HG03558 (cell line): ENCODE data around the gene HLF.

ENCODE experiments used
- ATAC-seq: cut with Tn5 transposase; IDR thresholded peaks from one replicate; pipeline ENCODE4 v1.9.1; 2021; ENCODE audit warnings: moderate number of reproducible peaks; ENCODE audit not compliant: unreplicated experiment; ENCODE audit errors: extremely low read depth

Gene HLF

GRCh38 chr17:55288356-55289105 is 23.8 kb downstream of the HLF start:
- ATAC-seq = no peak

DNA sequence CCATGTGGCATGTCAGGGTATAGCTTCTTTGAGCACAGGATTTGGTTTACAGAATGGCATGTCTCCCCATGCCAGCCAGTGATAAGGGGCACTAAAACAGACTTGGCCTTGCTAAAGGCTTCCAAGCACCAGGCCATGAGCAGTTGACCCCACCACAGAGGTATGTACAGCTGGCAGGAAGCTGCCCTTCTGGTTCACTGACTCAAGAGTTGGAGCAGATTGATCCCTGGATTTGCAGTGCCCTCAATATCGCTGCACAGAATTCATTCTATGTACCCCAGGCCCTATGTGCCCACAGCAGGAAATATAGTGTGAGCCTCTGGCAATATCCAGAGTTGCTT is 24.3 kb downstream of the HLF start:
- ATAC-seq = no peak

- no peak for ATAC-seq
Observed at GRCh38 chr17:55289978-55290377, 25.2 kb downstream of the HLF start.

GRCh38 chr17:55290492-55291113 is 25.8 kb downstream of the HLF start:
- no peak for ATAC-seq

DNA sequence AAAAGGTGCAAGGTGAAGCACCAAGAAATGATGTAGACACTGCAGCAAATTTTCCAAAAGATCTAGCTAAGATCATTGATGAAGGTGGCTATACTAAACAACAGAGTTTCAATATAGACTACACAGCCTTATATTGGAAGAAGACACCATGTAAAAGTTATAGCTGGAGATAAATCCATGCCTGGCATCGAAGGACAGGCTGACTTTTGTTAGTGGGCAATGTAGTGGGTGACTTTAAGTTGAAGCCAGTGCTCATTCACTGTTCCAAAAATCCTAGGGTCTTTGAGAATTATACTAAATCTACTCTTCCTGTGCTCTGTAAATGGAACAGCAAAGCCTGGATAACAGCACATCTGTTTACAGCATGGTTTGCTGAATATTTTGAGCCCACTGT is 26.4 kb downstream of the HLF start:
- no peak for ATAC-seq

DNA sequence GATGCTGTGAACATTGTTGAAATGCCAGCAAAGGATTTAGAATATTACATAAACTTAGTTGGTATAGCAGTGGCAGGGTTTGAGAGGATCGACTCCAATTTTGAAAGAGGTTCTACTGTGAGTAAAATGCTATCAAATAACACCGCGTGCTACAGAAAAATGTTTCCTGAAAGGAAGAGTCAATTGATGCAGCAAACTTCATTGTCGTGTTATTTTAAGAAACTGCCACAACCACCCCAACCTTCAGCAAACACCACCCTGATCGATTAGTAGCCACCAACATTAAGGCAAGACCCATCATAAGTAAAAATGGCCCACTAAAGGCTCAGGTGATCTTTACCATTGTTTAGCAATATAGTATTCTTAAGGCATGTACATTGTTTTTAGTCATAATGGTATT is 27.3 kb downstream of the HLF start:
- ATAC-seq = no peak

DNA sequence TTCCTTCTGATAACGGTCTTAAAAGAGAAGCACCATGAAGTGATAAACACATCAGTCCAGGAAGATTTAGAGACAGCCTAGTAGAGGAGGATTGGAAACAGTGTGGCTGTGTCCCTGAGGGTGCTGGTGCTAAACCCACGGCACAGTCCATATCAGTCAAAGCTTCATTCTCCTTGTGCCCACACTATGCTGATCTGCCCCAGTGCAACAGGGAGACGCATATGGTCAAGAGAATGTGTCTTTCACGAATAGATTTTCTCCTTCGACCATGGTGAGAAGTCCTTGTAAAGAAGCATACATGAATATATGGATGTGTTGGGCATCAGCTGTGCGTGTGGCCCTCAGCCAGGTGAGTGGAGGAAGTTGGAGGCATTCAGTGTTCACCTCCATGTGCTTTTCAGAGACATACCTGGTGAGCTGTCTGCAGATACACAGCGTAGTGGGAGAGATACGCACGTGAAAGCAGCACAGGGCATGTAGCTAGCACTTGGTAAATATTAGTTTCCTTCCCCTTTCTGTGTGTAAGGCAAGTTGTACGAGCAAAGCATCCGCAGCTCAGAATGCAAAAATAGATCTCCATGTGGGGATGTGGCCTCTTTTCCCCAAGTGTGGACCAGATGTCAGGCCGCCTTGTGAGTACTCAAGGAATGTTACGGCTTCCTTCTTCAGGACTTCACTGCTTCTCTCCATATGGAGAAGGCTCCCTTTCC is 29.4 kb downstream of the HLF start:
- ATAC-seq = no peak

- peak; percentile 59 for ATAC-seq
Observed at GRCh38 chr17:55295411-55296170, 30.8 kb downstream of the HLF start.

- no peak for ATAC-seq
Observed at GRCh38 chr17:55296171-55296695, 31.5 kb downstream of the HLF start.

- ATAC-seq = no peak
Observed at GRCh38 chr17:55296699-55297098, 31.9 kb downstream of the HLF start.

GRCh38 chr17:55298111-55298730 is 33.5 kb downstream of the HLF start:
- ATAC-seq = no peak

GRCh38 chr17:55299162-55299838 is 34.5 kb downstream of the HLF start:
- ATAC-seq = no peak

GRCh38 chr17:55299890-55300289 is 35.1 kb downstream of the HLF start:
- ATAC-seq = no peak

DNA sequence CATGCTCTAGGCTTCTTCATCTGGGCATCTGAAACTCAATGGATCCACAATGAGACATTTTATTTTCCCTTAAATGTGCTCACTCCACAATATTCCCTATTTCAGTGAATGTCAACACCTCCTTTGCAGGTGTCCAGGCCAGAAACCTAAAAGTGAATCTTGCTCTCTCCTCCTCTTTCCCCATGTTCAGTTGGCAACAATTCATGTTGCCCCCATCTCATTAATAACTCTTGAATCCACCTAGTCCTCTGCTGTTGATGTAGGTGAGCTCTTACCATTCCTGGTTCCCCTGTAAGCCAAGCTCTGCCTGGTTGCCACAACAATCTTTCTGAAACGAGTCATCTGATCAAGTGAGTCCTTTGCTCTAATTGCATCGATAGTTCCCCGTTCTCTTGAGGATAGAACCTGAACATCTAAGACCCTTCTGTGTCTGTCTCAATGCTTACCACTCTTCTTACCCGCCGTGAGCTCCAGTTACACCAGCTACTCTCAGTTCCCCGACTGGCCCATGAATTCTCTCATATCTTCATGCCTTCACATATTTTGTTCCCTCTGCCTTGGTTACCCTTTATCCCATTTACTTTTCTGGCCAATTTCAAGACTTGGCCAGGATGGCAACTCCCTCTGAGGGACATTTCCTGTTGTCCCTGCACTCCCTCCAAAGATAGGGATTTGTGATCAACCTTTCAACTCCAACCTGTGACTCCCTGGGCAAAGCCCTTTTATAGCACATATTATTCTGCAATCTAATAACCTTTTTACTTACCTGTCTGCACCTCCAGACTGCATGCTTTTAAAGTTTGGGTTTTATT is 35.9 kb downstream of the HLF start:
- no peak for ATAC-seq

DNA sequence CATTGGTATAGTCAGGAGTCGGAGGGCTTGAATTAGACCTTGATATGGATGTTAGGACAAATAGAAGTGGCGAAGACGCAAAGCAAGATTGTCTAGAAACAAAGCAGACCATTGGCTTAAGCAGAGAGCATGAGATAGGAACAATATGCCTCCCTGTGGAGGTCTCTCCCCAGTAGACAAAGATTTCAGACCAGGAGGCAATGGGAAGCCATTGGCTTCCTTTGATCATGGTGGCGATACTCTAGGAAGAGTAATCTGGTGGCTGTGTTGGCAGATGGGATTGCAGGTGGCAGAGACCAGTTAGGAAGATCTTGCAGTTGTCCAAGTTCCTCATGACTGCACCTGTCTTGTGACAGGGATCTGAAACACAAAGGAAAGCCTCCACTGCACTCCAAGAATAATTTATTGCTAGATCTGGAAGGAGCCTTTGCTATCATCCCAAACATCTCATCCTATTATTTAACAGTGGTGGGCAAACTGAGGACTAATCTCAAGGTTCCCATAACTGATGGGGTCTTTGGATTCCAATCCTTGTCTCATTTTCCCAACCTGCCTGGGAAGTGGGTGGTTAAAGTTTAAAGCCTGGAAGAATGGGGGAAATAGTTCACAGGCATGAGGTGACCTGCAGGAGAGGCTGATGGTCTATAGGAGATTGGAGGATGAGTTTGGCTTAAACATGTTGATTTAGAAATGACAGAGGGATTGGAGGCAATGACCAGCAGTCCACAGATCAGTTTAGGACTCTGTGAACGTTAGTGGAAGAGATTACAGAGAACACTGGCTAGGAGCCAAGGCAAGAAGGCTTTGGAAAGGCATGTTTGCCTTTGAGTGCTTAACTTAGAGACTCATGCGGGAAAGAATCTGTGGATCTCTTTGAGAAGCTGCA is 37.0 kb downstream of the HLF start:
- ATAC-seq = no peak

GRCh38 chr17:55302407-55302787 is 37.6 kb downstream of the HLF start:
- ATAC-seq = no peak

- no peak for ATAC-seq
Observed at GRCh38 chr17:55303008-55303493, 38.3 kb downstream of the HLF start.

DNA sequence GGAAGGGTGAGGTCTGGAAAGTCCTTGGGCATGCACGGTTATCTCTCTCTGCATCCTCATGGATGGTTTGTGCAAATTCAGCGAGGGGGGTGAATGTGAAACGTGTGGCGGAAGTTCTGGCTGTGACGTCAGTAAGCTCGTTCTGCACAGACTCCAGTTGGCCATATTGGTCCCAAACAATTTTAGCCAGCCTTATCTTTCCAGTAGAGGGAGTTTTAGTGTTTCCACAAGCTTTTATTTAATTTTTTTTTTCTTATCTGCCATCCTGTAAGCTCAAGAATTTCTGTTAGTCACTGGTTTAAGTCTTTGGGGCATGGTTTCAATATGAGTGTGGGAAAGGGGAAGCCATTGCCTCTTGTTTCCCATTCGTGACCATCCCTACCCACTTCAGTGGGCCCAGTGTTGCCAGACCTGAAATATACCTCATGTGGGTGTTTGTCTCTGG is 39.0 kb downstream of the HLF start:
- ATAC-seq = no peak
